NK-92 (cell line): Measurements from ENCODE around the gene IFFO2.

Source experiments
- DNase-seq: peaks from one replicate; lab custom pipeline; 2025; ENCODE audit not compliant: unreplicated experiment; lab: John Stamatoyannopoulos, UW

Gene IFFO2

DNA sequence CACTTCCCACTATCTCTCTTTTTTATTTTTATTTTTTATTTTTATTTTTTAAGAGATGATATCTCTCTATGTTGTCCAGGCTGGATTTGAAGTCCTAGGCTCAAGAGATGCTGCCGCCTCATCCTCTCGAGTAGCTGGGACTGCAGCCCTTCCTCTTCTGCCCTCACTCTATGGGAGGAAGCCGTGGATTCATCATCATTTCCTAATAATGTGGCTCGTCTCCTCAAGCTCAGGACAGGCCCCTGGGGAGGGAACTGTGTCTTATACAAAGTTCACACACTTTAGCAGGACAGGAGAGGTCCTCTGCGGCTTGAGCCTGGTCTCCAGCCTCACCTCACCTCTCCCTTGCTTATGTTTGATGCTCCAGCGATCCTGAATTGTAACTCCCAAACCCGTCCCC, 16.5 kb upstream of the IFFO2 start:
- DNase-seq = no peak

DNA sequence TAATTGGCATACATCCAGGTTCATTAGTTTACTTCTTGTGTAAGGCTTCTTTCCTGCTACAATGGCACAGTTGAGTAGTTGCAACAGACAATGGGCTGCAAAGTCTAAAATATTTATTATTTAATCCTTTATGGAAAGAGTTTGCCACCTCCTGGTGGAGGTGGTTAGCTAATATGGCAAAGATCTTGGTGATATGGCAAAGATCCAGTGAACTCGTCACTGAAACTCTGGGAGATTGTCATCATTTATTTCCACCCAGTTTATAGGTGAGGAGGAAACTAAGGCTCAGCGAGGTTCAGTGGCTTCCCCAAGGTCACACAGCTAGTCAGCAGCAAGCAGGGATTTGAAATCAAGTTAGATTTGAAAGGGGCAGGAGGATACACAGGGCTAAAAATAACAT, 16.1 kb upstream of the IFFO2 start:
- DNase-seq = no peak

DNA sequence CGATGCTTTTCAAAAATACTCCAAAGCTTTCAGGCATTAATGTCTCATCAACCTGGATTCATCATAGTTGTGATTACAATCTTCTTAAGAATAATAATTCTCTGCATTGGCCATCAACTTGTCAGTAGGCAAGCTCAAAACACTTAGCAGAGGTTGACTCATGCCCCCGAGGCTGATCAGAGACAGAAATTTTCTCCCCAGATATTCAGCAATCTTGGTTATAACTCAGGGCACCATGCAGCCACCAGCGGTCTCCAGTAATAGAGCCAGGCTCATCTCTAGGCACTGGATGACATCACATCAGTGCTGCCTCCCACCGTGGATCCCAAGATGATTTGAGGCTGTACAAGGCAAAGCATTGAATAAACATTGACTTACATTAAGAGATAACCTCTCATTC, 14.3 kb upstream of the IFFO2 start:
- DNase-seq = no peak

DNA sequence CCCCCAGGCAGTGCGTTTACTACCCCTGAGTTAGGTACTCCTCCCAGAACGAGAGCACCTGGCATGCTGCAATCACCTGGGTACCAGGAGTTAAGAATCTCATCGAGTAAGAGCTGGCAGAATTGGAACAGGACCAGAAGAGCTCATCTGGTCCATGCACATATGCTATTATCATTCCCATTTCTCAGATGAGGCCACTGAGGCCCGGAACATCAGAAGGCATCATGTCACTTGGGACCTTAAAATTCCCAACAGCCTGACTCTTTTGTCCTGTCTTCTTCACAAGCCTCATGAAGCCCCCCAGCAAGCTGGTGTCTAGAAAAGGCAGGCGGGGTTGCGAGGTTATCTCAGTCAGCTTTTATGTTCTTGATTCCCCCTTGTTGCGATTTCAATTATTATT, 13.9 kb upstream of the IFFO2 start:
- DNase-seq = no peak

DNA sequence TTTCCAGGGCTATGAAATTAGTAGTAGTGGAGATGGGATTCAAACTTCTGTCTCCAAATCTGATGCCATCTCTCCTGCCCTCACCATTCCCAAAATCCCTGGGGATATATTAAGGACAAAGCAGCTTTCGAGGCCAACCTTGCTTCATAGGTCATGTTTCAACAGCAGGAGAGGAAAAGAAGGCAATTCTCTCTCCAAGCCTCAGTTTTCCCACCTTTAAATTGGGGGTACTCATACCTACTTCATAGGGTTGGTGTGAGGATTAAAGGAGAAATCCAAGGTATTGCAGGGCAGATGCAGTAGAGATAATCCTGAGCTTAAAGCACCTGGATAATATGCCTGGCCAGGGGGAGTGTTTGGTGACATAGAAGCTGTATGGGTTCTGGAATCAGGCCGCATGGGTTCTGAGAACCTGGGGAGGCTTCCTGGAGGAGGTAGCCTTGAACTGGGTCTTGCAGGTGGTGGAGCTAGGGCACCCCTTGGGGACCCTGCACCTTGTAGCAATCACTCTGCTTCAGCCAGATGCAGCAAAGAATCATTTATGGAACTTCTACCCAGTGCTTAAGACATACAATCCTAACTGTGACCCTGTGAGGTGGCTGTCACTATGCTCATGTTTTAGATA, 10.7 kb upstream of the IFFO2 start:
- DNase-seq = no peak

DNA sequence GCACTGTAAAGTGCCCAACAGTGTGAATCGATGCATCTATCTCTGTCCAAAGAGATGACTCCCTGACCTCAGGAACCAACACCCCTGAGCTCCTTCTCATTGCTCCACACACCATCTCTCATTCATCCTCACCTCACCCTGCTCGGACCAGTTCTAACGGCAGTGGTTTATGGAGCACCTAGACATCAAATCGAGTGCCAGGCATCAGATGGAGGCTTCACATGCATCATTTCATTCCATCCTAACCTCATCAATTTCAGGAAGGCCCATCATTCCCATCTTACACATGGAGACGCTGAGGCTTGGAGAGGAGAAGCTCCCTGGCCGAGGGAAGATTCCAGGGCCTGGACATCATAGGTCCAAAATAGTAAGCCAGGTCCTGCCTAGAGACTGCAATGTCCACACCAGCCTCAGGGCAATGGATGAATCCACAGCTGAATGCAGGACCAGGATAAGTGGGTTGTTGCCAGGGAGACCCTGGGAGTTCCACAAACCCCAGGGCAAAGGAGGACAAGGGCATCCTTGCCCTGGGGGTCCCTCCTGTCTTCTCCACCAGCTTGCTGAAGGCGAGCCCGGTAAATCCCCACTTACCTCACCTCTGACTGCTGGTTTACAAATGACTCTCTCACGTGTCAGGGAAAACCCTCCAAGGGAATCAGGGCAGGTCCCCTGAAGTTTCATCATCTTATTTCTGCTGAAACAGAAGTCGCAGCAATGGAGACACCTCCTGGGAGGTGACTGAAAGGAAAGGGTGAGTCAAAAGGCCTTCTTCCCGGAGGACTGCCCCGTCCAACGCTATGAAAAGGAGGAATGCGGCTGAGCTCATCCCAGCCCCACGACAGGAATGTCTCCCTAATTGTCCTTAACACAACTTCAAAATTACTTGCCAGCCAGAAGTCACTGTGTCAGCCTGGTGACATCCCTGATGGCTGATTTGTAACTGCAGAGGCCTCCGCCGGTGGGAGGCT, 9.0 kb upstream of the IFFO2 start:
- no peak for DNase-seq

DNA sequence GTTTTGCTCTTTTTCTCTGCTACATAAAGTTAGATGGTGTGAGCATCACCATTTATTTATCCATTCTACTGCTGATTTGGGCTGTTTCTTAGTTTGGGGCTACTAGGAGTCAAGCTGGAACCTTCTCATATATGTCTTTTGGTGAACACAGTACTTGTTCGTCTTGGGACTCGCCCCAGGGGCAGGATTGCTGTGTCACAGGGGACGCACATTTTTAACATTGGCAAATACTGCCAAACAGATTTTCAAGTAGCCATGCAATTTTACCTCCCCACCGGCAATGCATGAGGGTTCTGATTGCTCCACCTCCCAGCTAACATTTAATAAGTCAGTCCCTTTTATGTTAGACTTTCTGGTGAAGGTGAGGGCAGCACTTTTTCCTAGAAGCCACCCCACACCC, 7.5 kb upstream of the IFFO2 start:
- DNase-seq = no peak

DNA sequence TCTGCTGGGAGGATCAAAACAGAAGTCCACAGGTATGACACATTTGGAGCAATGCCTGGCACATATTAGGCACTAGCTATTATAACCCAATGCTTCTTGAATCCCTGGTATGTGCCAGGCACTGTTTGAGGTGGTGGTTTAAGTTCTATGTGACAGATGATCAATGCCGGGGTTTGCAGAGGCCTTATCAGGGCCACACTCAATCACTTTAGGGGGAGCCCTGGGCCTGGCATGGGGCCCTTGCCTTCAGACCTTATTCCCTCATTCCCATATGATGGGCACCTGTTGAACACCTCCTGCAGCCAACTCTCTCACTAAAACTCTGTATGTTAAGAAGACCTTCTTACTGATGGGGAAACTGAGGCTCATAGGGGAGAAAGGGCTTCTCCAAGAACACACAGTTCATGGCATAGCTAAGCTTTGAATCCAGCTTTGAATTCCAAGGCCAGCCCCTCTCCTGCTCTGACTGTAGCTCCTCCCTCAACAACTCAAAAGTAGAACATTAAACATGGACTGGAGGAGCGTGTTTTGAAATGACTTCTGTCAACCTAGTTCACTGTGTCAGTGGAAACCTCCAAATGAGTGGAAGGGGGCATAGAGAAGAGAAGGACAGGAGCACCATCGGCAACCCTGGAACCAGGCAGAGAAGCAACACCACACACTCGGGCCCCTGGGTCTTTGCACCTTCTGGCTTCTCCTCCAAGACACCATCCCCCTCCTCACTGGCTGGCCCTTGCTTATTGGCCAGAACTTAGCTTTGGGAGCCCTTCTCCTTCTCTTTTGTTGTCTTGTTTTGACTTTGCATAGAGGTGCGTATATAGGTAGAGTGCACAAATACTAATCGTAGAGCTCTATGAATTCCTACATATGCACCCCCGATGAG, 6.6 kb upstream of the IFFO2 start:
- no peak for DNase-seq

DNA sequence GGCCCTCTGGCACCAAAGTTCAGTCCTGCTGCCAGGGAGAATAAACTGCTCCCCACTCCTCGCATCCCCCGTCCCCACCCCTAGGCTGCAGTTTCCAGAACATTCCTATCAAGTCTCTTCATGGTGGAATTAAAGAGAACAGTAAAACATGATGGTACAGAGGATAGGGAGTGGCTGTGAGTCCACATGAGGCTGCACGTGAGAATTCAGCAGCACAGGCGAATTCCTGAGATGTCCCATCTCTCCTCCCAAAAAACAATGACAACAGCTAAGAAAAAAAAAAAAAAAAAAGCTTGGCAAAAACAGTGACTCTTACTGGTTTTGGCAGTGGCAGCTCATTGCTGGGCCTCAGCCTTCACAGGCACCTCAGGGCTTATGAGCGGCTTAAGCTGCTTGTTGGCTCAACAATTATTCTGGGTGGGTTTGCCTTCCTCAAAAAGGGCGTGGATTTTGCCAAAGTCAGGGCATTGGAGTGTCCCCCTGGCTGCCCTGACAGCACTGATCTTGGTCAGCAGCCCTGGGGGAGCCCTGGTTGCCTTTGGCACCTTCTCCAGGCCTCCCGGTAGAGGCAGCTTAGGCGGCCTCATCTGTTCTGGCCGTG, 5.7 kb upstream of the IFFO2 start:
- no peak for DNase-seq

DNA sequence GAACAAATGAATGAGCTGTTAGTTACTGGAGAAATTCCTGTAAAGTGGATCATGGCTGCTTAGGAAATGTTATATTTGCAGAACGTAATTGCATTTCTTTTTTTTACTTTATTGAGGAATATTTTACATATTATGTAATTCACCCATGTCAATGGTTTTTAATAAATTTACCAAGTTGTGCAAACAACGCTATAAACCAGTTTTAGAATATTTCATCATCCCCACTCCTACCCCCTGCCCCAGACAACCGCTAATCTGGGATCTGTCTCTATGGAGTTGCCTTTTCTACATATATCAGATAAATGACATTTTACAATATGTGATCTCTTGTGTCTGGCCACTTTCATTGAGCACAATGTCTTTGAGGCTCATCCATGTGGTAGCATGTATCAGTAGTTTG, 4.3 kb upstream of the IFFO2 start:
- DNase-seq = no peak

DNA sequence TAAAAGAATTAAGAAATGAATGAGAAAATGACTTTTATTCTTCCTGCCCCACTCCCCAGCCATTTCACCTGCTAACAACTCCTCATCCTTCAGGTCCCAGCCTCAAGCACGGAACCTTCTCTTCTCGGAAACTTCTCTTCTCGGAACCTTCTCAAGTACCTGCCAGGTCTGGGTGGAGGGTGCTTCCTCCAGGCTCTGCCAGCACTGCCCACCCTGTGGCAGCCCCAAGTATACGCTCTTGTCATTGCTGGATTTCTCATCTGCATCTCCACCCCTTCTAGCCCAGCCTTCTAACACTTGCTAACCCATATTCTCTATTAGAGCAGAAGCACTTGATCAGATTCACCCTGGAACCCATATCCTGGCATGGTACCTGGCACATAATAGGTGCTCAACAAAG, 3.9 kb upstream of the IFFO2 start:
- DNase-seq = no peak

DNA sequence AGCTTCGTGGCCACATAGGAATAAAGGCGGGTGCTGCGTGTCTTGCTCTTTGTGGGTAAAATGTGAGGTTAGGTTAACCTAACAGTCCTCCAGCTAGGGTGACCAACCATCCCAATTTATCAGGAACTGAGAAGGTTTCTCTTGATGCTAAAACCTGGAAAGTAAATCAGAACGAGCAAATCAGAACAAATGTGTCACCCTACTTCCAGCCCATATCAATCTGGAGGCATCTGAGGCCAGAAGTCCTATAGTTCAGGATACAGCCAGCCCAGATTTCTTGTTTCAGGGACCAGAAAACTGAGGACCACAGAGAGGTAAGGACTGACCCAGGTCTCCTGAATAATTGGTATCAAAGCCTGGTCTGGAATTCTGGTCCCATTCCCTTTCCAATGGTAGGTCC, 3.1 kb upstream of the IFFO2 start:
- DNase-seq = no peak

DNA sequence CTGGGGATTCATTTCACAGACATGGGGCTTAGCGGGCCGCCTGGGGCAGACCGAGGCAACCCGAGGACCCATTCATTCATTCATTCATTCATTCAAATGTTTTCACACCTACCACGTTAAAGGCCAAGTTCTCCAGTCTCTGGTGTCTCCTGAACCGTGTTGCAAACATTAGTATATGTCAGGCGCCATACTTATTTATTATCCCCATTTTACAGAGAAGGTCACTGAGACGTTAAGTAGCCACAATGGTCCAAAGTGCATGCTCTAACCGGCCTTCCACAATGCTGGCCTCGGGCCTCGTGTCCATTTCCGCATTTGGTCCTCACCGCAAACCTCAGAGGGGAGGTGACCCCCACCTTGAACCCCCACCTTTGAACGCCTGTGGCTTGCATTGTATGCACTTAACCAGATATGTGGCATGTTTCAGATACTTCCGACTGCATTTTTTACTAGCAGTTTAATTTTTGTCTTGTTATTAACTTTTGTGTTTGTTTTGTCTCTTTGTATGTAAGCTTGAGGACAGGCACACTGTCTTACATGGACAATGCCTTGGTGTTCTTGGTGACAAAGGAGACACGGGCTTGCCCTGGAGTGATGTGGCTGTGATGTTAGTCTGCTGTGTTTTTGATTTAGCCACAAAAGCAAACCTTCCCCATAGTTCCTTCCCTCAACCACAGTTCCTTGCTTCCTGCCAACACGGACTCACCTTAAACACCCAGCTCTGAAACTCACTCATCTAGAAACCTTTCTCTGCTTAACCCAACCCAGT, 1.2 kb upstream of the IFFO2 start:
- no peak for DNase-seq

DNA sequence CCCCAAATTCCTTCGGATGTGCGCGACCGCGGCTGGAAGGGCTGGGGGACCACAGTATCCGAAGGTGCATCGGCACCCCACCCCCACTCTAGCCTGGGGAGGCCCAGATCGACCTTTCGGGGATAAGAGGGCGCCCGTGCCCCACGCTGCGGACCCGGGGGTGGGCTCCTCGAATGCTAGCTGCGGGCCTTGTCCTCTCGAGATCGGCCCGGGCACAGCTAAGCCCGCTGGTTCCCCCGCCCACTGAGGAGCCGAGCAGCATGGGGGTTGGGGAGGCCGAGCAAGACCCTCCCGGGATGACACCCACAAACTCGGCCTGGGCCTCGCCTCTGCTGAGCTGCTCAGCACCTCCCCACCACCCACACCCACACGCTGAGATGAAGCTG, 653 bp upstream of the IFFO2 start:
- DNase-seq = no peak

DNA sequence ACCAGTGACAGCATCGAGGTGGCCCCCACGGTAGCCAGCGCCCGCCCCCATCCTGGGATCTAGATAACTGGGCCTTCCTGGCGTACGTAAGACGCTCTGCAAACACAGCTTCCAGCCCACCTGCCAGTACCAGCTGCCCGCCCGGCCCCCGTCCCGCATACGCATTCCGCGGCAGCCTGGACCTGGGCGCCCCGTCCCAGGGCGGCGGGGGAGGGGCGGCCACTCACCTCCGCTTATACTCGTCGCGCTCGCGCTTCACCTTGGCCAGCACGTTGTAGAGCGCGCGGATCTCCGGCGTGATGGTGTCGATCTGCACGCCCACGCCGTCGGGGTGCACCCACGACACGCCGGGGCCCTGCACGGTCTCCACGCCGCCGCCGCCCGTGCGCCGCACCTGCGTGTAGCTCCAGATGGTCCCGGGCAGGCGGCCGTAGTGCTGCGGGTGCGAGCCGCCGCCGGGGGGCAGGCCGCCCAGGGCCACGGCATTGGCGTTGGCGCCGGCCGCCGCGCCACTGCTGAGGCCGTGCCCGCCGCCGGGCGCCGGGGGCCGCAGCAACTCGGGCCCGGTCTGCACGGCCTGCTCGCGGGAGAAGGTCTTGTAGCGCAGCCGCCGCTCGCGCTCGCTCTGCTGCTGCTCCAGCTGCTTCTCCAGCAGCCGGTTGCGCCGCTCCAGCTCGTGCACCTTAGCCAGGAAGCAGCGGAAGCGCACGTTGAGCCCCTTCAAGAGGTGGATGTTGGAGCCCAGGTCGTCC, 859 bp downstream of the IFFO2 start:
- no peak for DNase-seq

DNA sequence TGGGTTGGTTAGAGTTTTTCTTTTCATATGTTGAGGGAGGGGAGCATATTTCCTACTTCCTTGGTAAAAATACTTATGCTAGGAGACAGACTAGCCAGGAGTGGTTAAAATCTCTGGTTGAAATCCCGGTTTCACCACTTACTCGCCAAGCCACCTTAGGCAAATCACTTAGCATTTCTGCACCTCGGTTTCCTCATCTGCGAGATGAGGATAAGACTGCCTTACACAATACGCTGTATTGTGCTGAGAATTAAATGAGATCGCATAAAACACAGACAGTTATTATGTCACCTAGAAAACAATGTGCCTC, 1.4 kb downstream of the IFFO2 start:
- no peak for DNase-seq

DNA sequence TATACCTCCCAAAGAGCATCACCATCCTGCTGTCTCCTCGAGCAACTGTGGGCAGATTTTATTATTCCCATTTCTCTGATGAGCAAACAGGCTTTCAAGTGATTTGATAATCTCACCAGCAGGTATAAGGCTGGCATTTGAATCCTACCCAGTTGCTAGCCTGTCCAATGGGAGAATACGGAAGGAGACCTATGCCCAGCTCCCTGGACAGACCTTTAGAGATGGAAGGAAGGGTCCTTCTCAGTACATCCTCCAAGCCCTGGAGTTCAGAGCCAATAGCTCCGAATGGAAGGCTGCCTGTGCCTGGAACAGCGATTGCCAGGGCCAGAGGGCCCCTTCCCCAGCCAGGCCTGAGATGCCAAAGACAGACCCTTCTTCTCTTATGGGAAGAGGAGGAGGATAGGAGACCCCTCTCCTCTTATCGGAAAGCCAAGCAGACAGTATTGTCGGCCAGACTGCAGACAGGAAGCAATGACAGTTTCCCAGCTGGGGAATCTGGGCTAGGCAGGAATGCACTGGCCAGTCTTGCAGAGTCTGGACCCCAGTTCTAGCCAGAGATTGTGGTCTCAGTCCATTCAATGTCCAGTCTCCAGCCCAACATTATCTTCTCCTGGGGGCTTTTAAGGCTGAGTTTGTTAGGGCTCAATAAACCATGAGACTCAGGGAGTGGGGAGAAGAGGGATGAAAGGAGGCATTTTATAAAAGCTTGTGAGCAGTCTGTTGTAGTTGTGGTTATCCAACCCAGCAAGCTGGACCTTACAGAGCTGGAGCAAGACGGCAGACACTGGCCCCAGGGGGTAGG, 2.0 kb downstream of the IFFO2 start:
- DNase-seq = no peak

DNA sequence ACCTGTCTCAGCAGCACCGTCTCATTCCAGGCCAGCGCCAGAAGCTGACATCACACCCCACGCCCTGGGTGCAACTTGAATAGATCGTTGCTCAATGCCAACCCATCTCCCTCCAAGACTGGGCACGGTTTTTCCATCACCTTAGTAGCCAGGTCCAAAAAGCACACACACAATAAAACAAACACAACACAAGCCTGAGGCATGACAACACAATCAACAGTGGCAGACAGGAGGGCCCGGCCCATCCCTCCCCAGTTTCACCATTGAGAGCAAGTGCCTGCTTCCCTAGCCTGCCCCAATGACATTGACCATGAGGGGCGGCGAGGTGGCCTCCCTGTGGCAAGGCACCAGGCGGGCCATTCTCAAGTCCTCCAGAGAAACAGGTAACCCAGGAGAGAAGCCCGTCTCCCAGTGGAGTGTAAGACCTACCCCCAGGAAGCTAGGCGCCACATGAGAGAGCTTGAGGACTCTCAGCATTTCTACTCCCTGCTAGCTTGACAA, 2.7 kb downstream of the IFFO2 start:
- DNase-seq = no peak

DNA sequence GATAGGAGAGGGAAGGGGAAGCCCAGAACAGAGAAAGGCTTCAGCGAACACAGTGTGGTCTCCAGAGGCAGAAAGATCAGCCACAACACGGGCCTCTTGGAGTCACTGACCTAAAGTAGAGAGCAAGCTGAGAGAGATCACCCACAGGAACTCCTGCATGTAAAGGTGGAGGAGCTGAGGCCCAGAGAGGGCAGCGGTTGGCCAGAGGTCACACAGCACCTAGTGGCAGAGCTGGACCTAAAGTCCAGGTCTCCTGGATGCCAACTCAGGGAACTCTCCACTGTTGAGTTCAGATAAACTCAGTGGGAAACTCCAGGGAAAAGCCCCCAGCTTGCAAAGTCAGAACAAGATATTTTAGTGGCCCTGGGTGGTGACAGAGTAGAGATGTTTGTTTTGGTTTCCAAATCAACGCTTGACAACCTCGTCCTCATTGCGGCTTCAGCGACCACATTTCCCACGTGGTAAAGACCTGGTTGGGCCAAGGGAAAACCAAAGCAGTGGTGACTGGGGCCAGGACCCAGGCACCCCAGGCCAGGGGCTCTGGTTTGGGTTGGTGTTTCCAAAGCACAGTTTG, 4.6 kb downstream of the IFFO2 start:
- no peak for DNase-seq
